Ishikawa (cell line): ENCODE measurements around the gene NTNG2.

ENCODE experiments used
- CEBPB ChIP-seq: IDR thresholded peaks from 2 replicates; pipeline ENCODE4 v1.6.1; 2012
- CREB1 ChIP-seq: IDR thresholded peaks from 2 replicates; pipeline ENCODE4 v1.6.1; 2012; ENCODE audit warnings: low read depth
- EGR1 ChIP-seq: IDR thresholded peaks from 2 replicates; pipeline ENCODE4 v1.6.1; 2012
- EP300 ChIP-seq: IDR thresholded peaks from 2 replicates; pipeline ENCODE4 v1.6.1; 2012; ENCODE audit warnings: borderline replicate concordance
- FOXM1 ChIP-seq: IDR thresholded peaks from 2 replicates; pipeline ENCODE4 v1.6.1; 2012; ENCODE audit warnings: low read depth, borderline replicate concordance
- NFIC ChIP-seq: IDR thresholded peaks from 2 replicates; pipeline ENCODE4 v1.6.1; 2012
- RAD21 ChIP-seq: IDR thresholded peaks from 2 replicates; pipeline ENCODE4 v1.6.1; 2012; ENCODE audit warnings: low read depth
- TAF1 ChIP-seq: IDR thresholded peaks from 2 replicates; pipeline ENCODE4 v1.6.1; 2012; ENCODE audit warnings: low read depth, mild to moderate bottlenecking
- TCF12 ChIP-seq: IDR thresholded peaks from 2 replicates; pipeline ENCODE4 v1.6.1; 2012; ENCODE audit warnings: low read depth
- TEAD4 ChIP-seq: IDR thresholded peaks from 2 replicates; pipeline ENCODE4 v1.6.1; 2012
- YY1 ChIP-seq: IDR thresholded peaks from 2 replicates; pipeline ENCODE4 v1.6.1; 2012; ENCODE audit warnings: low read depth
- ZBTB7A ChIP-seq: IDR thresholded peaks from 2 replicates; pipeline ENCODE4 v1.6.1; 2012; ENCODE audit warnings: low read depth
- TF ChIP-seq, protein P1 (sequence below): IDR thresholded peaks from 2 replicates; pipeline ENCODE4 v1.6.1; 2012
- TF ChIP-seq, protein P2 (sequence below): IDR thresholded peaks from 2 replicates; pipeline ENCODE4 v1.6.1; 2012
- TF ChIP-seq, protein P3 (sequence below): IDR thresholded peaks from 2 replicates; pipeline ENCODE4 v1.6.1; 2012; ENCODE audit warnings: low read depth, mild to moderate bottlenecking

Gene NTNG2

DNA sequence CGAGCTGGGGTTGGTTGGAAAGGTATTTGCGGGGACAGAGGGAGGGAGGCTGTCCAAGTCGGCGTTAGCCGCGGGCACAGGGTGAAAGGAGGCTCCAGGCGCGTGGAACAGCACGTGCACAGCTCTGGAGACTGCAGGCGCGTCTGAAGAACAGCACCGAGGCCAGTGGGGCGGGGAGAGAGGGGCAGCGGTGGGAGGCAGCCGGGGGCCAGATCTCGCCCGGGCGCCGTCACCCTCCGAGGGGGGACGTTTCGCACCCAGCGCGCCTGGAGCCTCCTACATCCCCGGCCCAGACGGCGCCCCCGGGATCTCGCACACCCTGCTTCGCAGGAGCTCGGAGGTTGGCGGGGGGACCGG is 79.6 kb downstream of the NTNG2 start:
- TF ChIP-seq, protein P1, sequence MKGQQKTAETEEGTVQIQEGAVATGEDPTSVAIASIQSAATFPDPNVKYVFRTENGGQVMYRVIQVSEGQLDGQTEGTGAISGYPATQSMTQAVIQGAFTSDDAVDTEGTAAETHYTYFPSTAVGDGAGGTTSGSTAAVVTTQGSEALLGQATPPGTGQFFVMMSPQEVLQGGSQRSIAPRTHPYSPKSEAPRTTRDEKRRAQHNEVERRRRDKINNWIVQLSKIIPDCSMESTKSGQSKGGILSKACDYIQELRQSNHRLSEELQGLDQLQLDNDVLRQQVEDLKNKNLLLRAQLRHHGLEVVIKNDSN: no peak
- TF ChIP-seq, protein P2, sequence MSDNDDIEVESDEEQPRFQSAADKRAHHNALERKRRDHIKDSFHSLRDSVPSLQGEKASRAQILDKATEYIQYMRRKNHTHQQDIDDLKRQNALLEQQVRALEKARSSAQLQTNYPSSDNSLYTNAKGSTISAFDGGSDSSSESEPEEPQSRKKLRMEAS: peak; percentile 85

DNA sequence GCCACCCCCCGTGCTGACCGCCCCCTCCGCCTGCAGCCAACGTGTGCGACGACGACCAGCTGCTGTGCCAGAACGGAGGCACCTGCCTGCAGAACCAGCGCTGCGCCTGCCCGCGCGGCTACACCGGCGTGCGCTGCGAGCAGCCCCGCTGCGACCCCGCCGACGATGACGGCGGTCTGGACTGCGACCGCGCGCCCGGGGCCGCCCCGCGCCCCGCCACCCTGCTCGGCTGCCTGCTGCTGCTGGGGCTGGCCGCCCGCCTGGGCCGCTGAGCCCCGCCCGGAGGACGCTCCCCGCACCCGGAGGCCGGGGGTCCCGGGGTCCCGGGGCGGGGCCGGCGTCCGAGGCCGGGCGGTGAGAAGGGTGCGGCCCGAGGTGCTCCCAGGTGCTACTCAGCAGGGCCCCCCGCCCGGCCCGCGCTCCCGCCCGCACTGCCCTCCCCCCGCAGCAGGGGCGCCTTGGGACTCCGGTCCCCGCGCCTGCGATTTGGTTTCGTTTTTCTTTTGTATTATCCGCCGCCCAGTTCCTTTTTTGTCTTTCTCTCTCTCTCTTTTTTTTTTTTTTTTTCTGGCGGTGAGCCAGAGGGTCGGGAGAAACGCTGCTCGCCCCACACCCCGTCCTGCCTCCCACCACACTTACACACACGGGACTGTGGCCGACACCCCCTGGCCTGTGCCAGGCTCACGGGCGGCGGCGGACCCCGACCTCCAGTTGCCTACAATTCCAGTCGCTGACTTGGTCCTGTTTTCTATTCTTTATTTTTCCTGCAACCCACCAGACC is 80.2 kb downstream of the NTNG2 start:
- no peak for TF ChIP-seq FOXM1
- TF ChIP-seq, protein P2: peak; percentile 63
- peak; percentile 41; the same call in 1 of the 2 replicates for TF ChIP-seq NFIC

DNA sequence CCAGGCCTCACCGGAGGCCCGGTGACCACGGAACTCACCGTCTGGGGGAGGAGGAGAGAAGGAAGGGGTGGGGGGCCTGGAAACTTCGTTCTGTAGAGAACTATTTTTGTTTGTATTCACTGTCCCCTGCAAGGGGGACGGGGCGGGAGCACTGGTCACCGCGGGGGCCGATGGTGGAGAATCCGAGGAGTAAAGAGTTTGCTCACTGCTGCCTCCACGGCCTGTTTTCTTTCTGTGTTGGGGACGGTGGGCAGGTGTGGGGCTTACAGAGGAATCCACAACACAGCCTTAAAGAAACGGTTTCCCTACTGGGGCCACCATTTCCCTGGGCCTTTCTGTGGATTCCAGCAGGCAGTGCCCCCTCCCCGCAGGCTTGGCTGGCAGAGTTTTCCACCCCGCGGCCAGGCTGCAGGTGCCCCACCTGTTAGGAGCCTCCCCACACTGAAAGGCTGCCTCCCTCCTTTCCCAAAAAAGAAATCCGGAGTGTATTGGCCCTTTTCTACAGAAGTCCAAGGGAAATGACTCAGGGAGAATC is 80.8 kb downstream of the NTNG2 start:
- TF ChIP-seq RAD21 (no peak), YY1 (no peak), ZBTB7A (no peak), NFIC (no peak), CREB1 (no peak), EP300 (no peak), TEAD4 (no peak), TAF1 (no peak), EGR1 (no peak), TCF12 (no peak), FOXM1 (no peak), CEBPB (no peak)
- TF ChIP-seq, protein P3, sequence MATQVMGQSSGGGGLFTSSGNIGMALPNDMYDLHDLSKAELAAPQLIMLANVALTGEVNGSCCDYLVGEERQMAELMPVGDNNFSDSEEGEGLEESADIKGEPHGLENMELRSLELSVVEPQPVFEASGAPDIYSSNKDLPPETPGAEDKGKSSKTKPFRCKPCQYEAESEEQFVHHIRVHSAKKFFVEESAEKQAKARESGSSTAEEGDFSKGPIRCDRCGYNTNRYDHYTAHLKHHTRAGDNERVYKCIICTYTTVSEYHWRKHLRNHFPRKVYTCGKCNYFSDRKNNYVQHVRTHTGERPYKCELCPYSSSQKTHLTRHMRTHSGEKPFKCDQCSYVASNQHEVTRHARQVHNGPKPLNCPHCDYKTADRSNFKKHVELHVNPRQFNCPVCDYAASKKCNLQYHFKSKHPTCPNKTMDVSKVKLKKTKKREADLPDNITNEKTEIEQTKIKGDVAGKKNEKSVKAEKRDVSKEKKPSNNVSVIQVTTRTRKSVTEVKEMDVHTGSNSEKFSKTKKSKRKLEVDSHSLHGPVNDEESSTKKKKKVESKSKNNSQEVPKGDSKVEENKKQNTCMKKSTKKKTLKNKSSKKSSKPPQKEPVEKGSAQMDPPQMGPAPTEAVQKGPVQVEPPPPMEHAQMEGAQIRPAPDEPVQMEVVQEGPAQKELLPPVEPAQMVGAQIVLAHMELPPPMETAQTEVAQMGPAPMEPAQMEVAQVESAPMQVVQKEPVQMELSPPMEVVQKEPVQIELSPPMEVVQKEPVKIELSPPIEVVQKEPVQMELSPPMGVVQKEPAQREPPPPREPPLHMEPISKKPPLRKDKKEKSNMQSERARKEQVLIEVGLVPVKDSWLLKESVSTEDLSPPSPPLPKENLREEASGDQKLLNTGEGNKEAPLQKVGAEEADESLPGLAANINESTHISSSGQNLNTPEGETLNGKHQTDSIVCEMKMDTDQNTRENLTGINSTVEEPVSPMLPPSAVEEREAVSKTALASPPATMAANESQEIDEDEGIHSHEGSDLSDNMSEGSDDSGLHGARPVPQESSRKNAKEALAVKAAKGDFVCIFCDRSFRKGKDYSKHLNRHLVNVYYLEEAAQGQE: no peak
- TF ChIP-seq, protein P2: no peak
- TF ChIP-seq, protein P1: no peak

DNA sequence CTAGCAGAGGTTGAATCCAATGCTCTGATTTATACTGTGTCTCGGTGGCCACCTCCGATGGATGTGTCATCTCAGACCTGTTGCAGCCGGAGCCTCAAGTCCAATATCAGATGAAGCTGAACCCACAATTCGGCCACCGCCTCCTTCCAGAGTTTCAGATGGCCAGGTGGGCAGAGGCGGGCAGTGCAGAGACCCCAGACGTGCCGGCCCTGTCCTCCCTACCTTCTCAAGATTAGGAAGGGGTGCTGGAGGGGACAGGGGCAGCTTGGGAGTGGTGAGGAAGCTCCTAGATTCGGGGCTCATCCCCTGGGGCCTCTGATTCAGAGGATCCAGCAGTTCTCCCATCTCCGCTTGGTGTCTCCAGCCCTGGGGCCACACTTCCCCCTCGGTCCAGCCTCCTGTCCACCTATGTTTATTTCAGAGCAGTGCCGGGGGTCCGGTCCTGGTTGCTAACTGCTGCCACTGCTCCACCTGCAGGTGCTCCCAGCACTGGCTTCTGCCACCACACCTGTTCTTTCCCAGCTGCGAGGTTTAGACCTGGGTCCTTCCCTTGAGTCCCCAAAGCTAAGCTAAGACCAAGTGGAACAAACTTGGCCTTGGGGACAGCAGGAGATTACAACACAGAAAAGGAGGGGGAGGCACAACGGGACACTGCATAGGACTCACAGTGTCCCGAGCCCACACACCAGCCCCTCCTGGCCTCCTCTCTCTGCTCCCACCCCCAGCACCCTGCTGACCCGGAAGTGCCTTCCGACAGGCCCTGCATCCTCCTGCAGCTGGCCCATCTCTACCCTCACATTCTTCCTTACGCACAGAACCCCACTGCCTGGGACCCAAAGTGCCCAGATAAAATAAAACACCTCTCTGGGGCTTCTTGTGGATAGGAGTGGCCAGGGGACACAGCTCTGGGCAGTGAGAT is 81.6 kb downstream of the NTNG2 start:
- TF ChIP-seq TAF1: no peak
- no peak for TF ChIP-seq NFIC
- TF ChIP-seq YY1: no peak
- TF ChIP-seq EP300: no peak
- no peak for TF ChIP-seq EGR1
- TF ChIP-seq CEBPB: no peak
- TF ChIP-seq RAD21: no peak
- TF ChIP-seq, protein P3: no peak
- TF ChIP-seq TEAD4: no peak
- TF ChIP-seq, protein P2: no peak
- no peak for TF ChIP-seq CREB1
- no peak for TF ChIP-seq FOXM1
- TF ChIP-seq, protein P1: no peak
- no peak for TF ChIP-seq ZBTB7A
- no peak for TF ChIP-seq TCF12
